ENCODE measurements around the gene SGCA. TPM values are rescaled to one million over a fixed set of nuclear protein-coding genes. Genes with fewer than 3 reads are reported as not detected.

Gene SGCA
- polyA plus RNA-seq, 1 experiment = 0.21 TPM

- DNase-seq (ENCODE audit: low read depth, low spot score) = no peak
- POLR2A ChIA-PET = interaction anchor here (0.9 to 13.2 kb wide), 10 partner anchors 10 to 95 kb away, joined by 3 to 284 read pairs (median 10); partner anchors contain the start of gene TMEM92
- Histone ChIP-seq H3K9me3 (ENCODE audit: control insufficient read depth, insufficient read depth, low read length) (no peaks in the 10 kb centered on the region; the same call in 1 of the 2 replicates), H3K27me3 (ENCODE audit: control insufficient read depth, insufficient read depth, low read length) (no peaks in the 10 kb centered on the region), H3K27ac (ENCODE audit: low read depth, low read length) (peak overlapping the region; percentile 98), H3K4me3 (ENCODE audit: low read depth, low read length) (peak overlapping the region; percentile 20)
- CTCF ChIA-PET = no interaction called here
- TF ChIP-seq CTCF (IDR thresholded peaks at IDR 0.05; ENCODE audit: low read depth, low read length) = no peak
Observed at GRCh38 chr17:50194140-50194933, 28.5 kb downstream of the SGCA start.

GRCh38 chr17:50194934-50195865, 29.4 kb downstream of the SGCA start:
- Histone ChIP-seq H3K9me3 (ENCODE audit: control insufficient read depth, insufficient read depth, low read length) (no peaks in the 10 kb centered on the region; the same call in 1 of the 2 replicates), H3K27ac (ENCODE audit: low read depth, low read length) (peak overlapping the region; percentile 98), H3K4me3 (ENCODE audit: low read depth, low read length) (peak overlapping the region; percentile 96), H3K27me3 (ENCODE audit: control insufficient read depth, insufficient read depth, low read length) (no peaks in the 10 kb centered on the region)
- POLR2A ChIA-PET = interaction anchor here (0.9 to 13.2 kb wide), 11 partner anchors 8 to 94 kb away, joined by 3 to 284 read pairs (median 12); partner anchors contain the start of gene TMEM92
- TF ChIP-seq CTCF (IDR thresholded peaks at IDR 0.05; ENCODE audit: low read depth, low read length) = peak; percentile 57
- CTCF ChIA-PET = no interaction called here
- DNase-seq (ENCODE audit: low read depth, low spot score) = no peak

GRCh38 chr17:50196036-50196435, 30.2 kb downstream of the SGCA start:
- Histone ChIP-seq H3K27ac (ENCODE audit: low read depth, low read length) (peak overlapping the region; percentile 98), H3K27me3 (ENCODE audit: control insufficient read depth, insufficient read depth, low read length) (no peaks in the 10 kb centered on the region), H3K4me3 (ENCODE audit: low read depth, low read length) (peak overlapping the region; percentile 96), H3K9me3 (ENCODE audit: control insufficient read depth, insufficient read depth, low read length) (no peaks in the 10 kb centered on the region; the same call in 1 of the 2 replicates)
- ChIA-PET POLR2A (interaction anchor here (1.1 to 13.2 kb wide), 10 partner anchors 9 to 102 kb away, joined by 3 to 284 read pairs (median 22); no protein-coding TSS in a partner anchor), CTCF (interaction anchor here (0.9 kb wide), 1 partner anchor 73 kb away, joined by 3 read pairs; no protein-coding TSS in a partner anchor)
- TF ChIP-seq CTCF (IDR thresholded peaks at IDR 0.05; ENCODE audit: low read depth, low read length) = no peak
- DNase-seq (ENCODE audit: low read depth, low spot score) = no peak

- CTCF ChIA-PET = interaction anchor here (0.8 to 1.2 kb wide), 3 partner anchors 27 to 75 kb away, joined by 3 to 4 read pairs (median 3); no protein-coding TSS in a partner anchor
- Histone ChIP-seq H3K27me3 (ENCODE audit: control insufficient read depth, insufficient read depth, low read length) (no peaks in the 10 kb centered on the region), H3K4me3 (ENCODE audit: low read depth, low read length) (peak overlapping the region; percentile 96), H3K27ac (ENCODE audit: low read depth, low read length) (peak overlapping the region; percentile 98), H3K9me3 (ENCODE audit: control insufficient read depth, insufficient read depth, low read length) (no peaks in the 10 kb centered on the region; the same call in 1 of the 2 replicates)
- TF ChIP-seq CTCF (IDR thresholded peaks at IDR 0.05; ENCODE audit: low read depth, low read length) = no peak
- POLR2A ChIA-PET = interaction anchor here (1.0 to 13.2 kb wide), 12 partner anchors 9 to 101 kb away, joined by 3 to 284 read pairs (median 10); no protein-coding TSS in a partner anchor
- DNase-seq (ENCODE audit: low read depth, low spot score) = no peak
Observed at GRCh38 chr17:50196826-50197225, 31.0 kb downstream of the SGCA start.
